HG03521 (cell line): ENCODE measurements around the gene ACYP1.

Experiments used
- ATAC-seq: cut with Tn5 transposase; IDR thresholded peaks from one replicate; pipeline ENCODE4 v1.9.1; 2021; ENCODE audit warnings: mild to moderate bottlenecking, moderate library complexity; ENCODE audit not compliant: unreplicated experiment

ACYP1 gene

DNA sequence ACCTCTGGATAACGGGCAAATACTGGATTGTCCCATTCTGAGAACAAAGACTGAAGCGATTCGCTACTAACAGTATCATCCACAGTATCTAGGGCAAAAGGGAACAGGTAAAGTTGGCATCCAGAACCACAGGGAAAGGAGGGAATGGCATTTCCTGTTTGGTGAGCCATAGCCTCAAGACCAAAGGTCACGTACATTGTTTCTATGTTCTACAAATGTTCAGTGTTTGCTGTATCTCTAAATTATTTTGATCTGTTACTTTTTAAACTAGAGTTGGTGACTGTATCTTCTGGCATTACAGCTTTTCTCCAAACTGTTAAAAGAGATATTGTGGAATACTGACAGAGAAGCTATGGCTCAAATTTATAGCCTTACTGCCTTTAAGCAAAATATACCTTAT is 22.2 kb downstream of the ACYP1 start:
- no peak for ATAC-seq

DNA sequence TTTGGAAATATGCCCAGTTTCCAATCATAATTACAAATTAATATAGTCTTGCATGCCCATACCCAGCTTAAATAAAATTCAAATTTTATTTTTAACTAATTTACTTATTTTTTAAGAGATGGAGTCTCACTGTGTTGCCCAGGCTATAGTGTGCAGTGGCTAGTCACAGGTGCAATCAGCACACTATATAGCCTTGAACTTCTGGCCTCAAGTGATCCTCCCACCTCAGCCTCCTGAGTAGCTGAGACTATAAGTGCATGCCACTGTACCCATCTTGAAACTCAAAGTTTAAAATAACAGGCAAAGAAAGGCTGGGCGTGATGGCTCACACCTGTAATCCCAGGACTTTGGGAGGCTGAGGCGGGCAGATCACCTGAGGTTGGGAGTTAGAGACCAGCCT is 22.9 kb downstream of the ACYP1 start:
- no peak for ATAC-seq

DNA sequence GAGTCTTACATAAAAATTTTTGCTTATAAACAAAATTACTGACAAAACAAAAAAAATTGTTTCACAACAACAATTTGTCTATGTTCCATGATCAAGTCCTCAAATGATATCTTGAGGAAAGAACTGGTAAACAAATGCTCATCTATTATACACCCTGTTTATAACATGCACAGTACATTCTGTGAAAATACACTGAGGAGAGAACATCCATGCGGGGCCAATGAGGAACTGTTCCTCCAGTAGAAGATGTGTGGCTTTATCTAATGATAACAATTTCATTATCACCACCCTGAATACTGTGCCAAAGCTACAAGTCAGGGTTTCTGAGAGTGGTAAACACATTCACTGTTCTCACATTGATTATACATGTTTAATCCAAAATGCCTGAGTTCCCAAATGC is 23.3 kb downstream of the ACYP1 start:
- no peak for ATAC-seq

DNA sequence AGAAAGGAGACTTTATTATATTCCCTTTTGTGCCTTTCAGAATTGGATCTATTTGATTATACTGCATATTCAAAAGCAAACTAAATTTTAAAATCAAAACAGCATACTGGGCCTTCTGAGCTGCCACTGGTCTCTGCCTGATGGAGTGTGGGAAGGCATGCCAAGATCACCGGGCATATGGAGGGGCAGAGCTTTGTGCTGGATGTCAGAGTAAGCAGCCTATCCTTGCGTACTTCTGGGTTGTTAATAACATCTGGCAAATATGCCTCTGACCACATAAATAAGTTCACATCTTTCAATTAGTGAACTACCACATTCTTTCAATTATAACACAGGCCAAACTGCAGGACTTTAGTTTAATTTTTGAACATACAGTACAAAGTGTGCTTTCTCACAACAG is 30.9 kb downstream of the ACYP1 start:
- no peak for ATAC-seq

DNA sequence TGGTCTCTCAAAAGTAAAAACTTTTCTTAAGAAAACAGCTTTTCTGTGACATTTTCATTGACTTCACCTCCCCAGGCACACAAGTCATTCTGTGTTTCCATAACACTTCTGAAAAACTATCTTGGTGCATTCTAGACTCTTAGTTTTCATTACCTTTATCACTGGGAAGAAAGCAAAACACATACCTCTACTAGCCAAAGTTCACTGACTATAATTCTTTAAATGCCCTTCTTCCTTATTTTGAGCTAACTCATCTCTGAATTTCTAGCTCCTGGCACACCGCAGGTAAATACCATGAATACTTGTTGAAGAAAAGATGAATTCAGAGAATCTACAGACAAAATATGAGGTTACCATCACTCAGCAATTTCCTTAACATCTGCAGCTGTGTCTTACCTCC is 33.7 kb downstream of the ACYP1 start:
- no peak for ATAC-seq

DNA sequence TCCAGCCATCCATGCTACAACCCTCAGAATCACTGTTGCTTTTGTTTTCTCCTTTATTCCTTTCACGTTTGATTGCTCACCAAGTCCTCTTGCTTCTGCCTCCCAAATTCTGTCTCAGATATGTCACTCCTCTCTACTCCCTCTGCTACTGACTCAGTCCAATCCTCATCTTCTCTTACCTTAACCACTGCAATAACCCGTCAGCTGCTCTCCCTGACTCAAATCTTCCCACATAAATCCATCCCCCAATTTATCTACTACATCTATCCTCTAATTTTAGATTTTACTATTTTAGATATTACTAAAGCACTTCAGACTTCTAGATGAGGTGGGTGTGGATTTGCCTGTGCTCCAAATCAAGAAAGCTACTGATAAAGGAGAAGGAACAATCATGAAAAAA is 37.9 kb downstream of the ACYP1 start:
- ATAC-seq: no peak

DNA sequence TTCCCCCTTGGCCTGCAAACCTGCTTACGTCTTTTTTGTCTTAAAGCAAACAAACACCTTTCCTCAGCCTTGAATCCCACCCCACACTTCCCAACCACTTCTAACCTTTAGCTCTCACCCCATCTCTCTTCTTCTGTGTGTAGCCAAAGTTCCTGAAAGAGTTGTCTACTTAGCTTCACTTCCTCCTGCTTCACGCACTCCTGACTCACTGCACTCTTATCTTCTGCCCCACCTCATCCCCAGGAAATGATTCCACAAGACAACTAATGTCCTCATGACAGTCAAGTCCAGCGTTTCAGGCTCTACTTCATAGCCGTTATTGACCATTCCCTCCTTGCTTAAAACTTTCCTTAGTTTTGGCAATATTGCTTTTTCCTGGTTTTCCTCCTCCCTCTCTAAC is 38.7 kb downstream of the ACYP1 start:
- no peak for ATAC-seq

DNA sequence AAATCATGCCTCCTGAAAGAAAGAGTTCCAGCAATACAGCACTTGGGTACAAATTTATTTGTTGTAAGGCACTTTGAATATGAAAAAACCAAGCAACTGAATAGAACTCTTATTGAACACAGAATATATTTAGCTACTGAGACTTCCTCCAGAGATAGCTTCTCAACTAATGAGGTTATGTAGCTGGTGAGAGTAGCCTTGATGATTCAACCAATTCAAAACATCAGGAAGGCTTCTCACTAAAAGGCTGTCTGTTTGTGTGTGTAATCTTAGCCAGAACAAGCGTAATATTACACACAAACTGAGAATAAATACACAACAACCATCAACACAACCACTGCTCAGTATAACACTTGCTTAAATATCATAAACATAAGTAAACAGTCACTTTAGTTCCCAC is 40.7 kb downstream of the ACYP1 start:
- no peak for ATAC-seq

DNA sequence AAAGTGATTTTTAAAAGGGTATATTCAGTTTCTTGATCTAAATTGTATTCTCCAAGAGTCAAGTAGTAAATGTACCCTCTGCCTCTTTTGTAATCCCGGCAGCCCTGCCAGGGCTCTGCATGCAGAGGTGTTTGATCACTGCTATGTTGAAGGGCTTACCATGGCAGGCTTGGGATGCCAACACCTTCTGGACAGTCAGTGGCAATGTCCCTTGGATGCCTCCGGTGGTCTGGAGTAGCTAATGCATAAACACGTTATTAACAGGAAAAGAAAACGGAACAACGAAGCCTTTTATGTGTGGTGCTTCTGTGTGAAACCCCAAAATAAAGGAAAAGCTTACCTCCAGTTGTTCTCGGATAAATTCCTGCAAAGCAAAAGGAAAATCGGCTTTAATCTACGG is 41.2 kb downstream of the ACYP1 start:
- ATAC-seq: no peak

DNA sequence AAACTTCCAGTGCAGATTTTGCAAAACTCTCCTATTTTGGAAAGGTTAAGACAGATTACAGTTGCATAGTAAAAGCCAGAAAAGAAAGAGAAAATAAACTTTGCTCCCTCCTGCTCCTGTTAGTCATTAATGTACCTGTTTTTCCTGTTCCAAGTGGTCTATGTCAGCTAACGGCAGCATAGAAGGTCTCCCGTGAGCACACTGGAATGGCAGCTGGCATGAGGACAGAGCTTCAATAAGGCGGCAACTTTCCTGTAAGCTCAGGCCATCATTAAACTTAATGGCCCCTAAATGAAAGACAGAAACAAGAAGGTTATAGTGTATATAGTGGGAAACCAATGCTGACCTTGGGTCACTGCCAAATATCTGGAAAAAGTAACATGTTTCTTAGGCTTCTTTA is 45.1 kb downstream of the ACYP1 start:
- ATAC-seq: no peak

DNA sequence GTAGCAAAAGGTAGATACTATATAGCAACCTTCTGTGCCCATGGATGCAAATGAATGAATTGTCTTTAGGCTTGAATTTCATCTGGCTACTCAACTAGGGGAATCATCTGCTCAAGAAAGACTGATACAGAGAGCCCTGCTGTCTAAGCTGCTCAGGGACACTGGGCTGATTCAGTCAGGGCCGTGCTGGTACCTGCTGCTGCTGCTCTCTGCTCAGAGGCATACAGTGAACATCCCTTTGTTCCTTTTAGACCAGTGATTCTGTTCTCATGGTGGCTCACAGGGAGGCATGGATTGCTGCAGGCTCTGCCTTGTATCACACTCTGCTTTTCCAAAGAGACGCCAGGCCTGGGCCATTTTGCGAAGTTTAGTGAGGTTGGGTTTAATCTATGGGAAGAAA is 47.0 kb downstream of the ACYP1 start:
- ATAC-seq: no peak

DNA sequence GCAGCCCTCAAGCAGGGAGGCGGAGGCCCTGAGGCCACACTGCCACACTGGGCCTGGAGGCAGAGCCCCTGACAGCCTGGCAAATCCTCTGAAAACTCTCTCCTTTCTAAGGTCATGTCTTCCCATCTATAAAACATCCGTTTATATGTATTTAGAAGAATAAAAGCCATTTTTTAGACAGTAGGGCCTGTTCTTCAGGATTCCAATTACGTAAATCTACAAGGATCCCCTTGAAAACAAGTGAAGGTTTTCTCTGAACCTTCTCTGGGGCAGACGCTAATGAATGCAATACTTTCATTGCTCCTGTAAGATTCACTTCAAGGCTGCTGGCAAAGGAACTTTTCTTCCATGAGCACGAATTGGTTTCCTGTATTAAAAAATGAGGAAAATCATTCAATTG is 48.3 kb downstream of the ACYP1 start:
- no peak for ATAC-seq

DNA sequence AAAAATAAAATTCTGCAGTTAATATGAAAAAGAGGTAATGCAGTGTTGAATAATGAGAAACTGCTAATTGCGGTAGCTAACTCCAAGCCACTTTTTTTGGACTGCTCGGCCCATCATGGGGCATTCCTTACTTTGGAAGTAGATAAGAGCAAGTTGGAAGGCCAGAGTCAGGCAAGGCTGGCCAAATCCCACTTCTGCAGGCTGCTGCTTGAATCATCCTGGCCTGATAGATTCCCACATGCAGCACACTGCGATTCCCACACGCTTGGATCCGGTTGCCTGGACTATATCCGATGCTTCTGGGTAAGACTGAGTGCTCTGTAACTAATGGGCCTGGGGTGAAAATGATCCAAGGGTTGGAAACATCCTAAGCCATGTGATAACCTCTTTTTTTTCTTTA is 50.5 kb downstream of the ACYP1 start:
- ATAC-seq: no peak

DNA sequence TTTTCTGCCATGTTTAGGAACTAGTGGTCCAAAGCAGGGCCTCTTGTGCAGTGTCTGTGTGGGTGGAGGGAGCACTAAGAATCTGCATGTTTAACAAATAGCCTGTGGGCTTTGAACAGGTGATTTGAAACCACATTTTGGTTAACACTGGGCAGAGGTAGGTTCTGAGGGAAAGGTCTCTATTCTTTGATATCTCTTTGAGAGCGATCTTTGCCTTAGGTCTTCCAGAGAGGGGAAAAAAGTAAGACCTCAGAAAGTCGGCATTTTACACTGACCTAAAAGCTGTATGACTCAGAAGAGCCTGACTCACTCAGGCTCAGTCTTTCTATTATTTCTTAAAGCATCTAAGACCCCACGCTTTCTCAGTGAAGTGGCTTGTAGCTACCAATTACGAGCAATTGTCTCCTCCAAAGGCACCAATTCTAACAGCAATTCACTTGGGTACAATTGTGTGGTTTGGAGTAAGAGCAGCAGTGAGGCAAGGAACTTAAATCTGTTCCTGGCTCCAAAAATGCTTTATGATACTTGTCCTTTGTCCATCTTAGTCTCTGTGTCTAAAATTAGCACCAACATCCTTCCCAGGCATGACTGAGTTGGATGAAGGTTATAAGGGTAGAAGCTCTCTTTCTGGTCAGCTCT is 52.3 kb downstream of the ACYP1 start:
- ATAC-seq: no peak

DNA sequence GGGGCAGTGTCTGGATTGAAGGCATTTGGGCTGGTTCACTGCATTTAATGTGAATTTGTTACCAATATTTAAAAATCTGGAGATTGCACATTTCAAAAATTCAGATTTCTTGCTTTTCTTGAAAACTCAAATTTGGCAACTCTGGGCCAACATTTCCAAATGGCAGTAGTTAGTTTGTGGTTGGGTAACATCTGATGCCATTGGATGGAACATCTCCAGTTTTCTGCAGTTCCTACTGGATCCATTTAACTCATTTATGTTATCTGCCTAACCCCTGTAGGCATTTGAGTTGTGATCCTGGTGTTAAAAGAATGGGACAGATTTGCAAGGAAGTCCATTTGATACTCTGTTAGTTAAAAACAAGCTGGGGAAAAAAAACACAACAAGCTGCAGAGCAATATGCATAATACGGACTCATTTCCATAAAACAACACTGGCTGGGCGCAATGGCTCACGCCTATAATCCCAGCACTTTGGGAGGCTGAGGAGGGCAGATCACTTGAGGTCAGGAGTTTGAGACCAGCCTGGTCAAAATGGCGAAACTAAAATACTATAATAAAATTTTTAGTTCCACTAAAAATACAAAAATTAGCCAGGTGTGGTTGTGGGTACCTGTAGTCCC is 53.2 kb downstream of the ACYP1 start:
- no peak for ATAC-seq

DNA sequence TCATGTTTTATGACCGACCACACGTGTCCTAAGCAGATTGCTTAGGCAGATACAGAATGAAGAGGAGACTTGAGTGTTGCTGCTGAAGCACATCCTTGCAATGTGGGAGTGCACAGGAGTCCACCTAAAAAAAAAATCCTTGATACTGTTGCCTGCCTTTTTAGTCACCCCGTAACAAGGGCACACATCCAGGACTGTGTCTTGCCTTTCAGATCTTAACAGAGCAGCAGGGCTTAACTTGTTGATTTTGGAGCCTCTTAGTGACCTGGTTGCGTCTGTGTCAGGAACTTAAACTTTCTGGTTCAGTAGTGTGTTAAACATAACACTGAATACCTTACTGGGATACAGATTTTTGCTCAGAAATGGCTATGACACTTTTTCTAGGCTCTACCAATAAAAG is 54.6 kb downstream of the ACYP1 start:
- ATAC-seq: no peak

DNA sequence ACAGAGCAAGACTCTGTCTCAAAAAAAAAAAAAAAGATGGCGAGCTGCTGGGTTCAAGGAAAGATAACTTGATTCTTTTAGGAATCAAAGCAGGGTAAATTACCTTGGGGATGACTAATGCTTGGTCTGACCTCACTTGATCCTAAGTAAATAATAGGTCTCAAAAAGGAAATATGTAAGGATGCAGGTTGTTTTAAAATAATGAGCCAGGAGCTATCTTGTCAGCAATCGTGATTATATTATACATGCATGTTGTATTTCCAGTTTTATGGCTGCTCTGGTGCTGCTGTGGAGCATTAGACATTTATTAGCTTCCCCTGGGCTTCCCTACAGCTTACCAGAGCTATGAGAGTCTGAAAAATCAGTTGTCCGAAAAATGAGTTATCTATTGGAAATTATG is 58.5 kb downstream of the ACYP1 start:
- no peak for ATAC-seq

DNA sequence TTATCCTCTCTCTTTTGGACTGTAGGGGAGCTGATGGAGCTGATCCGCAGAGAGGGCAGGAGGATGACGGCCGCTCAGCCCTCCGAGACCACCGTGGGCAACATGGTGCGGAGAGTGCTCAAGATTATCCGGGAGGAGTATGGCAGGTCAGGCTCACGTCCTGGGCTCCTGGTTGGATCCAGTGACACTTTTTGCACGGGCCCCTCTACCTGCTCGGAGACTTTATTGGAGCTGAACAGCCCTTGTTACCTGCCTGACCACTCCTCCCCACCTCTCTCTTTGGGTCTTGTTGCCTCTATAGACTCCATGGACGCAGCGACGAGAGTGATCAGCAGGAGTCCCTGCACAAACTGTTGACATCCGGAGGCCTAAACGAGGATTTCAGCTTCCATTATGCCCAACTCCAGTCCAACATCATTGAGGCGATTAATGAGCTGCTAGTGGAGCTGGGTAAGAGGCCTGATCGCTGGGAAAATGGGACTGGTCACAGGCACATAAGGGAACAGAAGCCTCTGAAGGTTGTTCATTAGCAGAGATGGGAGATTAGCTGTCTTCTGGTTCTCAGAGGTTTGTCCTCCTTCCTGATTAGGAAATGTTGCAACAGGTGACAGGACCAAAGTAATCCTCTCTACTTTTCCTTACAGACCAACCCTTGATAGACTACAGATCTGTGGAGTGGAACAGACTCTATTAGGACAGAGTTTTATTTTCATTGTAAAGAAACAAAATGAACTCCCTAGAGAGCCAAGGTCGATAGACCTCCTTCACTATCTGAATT is 60.4 kb downstream of the ACYP1 start:
- ATAC-seq: no peak
